ENCODE measurements around the gene ZNF165. TPM values are rescaled to one million over a fixed set of nuclear protein-coding genes. Genes with fewer than 3 reads are reported as not detected.
"Not testable (repeated sequence)": the region's sequence is repeated elsewhere in the genome, so short reads cannot be mapped to it uniquely, and the experiment has no call there.

The ZNF165 gene
- total and polyA plus RNA-seq, 2 donors (not counting 1 experiment from before 2014, with no cell fraction given), result 0.23 to 0.33 TPM

DNA sequence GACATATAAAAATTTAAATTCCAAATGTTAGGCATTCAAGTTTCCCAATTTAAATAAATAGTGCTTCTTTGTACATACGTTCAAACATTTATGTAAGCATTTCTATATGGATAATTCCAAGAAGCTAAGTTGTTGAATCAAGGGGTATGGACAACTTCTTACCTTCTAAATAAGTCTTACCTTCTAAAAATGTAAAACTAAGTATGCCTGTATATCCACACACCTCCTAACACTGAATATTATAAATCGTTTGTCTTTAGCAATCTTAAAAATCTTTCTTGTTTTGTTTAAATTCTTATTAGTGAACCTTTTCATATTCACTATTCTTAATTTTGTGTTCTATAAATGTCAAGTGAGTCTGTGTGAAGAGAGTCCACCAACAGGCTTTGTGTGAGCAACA lies 41.5 kb downstream of the ZNF165 start:
- no peak overlapping the region for H3K4me2 ChIP-seq (ENCODE audit: extremely low read depth, insufficient read depth, low read length)
- no peak overlapping the region for H3K4me3 ChIP-seq (replicated peaks in 1 of 4; ENCODE audit: control extremely low read depth in 1 of 4, insufficient read depth in 1 of 4, low read depth in 3 of 4, low read length in 4 of 4)
- H3K9ac ChIP-seq (ENCODE audit: insufficient read depth, low read length), result no peak overlapping the region
- H3K4me1 ChIP-seq (ENCODE audit: control insufficient read depth, extremely low read depth, insufficient read depth, low read length), result no peaks in the 10 kb centered on the region
- no peak overlapping the region for H3K27ac ChIP-seq (ENCODE audit: insufficient read depth, low read length)
- DNase-seq (ENCODE audit: low read depth in 2 of 2), result no peak
- no peaks in the 10 kb centered on the region for H3K36me3 ChIP-seq (ENCODE audit: control insufficient read depth, insufficient read depth, low read length)
- H3K9me3 ChIP-seq (ENCODE audit: control insufficient read depth, insufficient read depth, low read depth, low read length), result no peaks in the 10 kb centered on the region
- no peaks in the 10 kb centered on the region for H4K20me1 ChIP-seq (ENCODE audit: control insufficient read depth, extremely low read depth, insufficient read depth, low read length)
- no peak overlapping the region for H2AFZ ChIP-seq (ENCODE audit: low read length)
- no peaks in the 10 kb centered on the region for H3K27me3 ChIP-seq (ENCODE audit: control insufficient read depth, insufficient read depth, low read length)
- H3K79me2 ChIP-seq (ENCODE audit: control insufficient read depth, insufficient read depth, low read length), result peaks cover 2% of the 10 kb centered on the region
- TF ChIP-seq EZH2 (IDR thresholded peaks at IDR 0.05; ENCODE audit: low read length, missing control alignments), result no peak
- TF ChIP-seq, protein P1, sequence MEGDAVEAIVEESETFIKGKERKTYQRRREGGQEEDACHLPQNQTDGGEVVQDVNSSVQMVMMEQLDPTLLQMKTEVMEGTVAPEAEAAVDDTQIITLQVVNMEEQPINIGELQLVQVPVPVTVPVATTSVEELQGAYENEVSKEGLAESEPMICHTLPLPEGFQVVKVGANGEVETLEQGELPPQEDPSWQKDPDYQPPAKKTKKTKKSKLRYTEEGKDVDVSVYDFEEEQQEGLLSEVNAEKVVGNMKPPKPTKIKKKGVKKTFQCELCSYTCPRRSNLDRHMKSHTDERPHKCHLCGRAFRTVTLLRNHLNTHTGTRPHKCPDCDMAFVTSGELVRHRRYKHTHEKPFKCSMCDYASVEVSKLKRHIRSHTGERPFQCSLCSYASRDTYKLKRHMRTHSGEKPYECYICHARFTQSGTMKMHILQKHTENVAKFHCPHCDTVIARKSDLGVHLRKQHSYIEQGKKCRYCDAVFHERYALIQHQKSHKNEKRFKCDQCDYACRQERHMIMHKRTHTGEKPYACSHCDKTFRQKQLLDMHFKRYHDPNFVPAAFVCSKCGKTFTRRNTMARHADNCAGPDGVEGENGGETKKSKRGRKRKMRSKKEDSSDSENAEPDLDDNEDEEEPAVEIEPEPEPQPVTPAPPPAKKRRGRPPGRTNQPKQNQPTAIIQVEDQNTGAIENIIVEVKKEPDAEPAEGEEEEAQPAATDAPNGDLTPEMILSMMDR (conservative IDR thresholded peaks at IDR 0.05 in 1 of 2, IDR thresholded peaks at IDR 0.05 in 1 of 2; ENCODE audit: low read depth in 1 of 2, low read length in 2 of 2), result no peak

GRCh38 chr6:28122283-28122682 lies 41.9 kb downstream of the ZNF165 start:
- not testable (repeated sequence) for H2AFZ ChIP-seq (ENCODE audit: low read length); DNase-seq (ENCODE audit: low read depth in 2 of 2); H3K4me1 ChIP-seq (ENCODE audit: control insufficient read depth, extremely low read depth, insufficient read depth, low read length); H3K9ac ChIP-seq (ENCODE audit: insufficient read depth, low read length); H3K9me3 ChIP-seq (ENCODE audit: control insufficient read depth, insufficient read depth, low read depth, low read length); H3K79me2 ChIP-seq (ENCODE audit: control insufficient read depth, insufficient read depth, low read length); H3K27ac ChIP-seq (ENCODE audit: insufficient read depth, low read length); H3K4me3 ChIP-seq (replicated peaks in 1 of 4; ENCODE audit: control extremely low read depth in 1 of 4, insufficient read depth in 1 of 4, low read depth in 3 of 4, low read length in 4 of 4); H4K20me1 ChIP-seq (ENCODE audit: control insufficient read depth, extremely low read depth, insufficient read depth, low read length); H3K27me3 ChIP-seq (ENCODE audit: control insufficient read depth, insufficient read depth, low read length); H3K36me3 ChIP-seq (ENCODE audit: control insufficient read depth, insufficient read depth, low read length); H3K4me2 ChIP-seq (ENCODE audit: extremely low read depth, insufficient read depth, low read length)

- Histone ChIP-seq H3K4me2 (ENCODE audit: extremely low read depth, insufficient read depth, low read length) (peak within 1 kb of the TSS; percentile 71), H3K27me3 (ENCODE audit: control insufficient read depth, insufficient read depth, low read length) (no peaks in the 10 kb centered on the region), H3K9ac (ENCODE audit: insufficient read depth, low read length) (peak within 1 kb of the TSS; percentile 60), H3K79me2 (ENCODE audit: control insufficient read depth, insufficient read depth, low read length) (peaks cover 9% of the 10 kb centered on the region), H2AFZ (ENCODE audit: low read length) (peak within 1 kb of the TSS; percentile 98), H3K9me3 (ENCODE audit: control insufficient read depth, insufficient read depth, low read depth, low read length) (no peaks in the 10 kb centered on the region), H3K4me1 (ENCODE audit: control insufficient read depth, extremely low read depth, insufficient read depth, low read length) (no peaks in the 10 kb centered on the region), H4K20me1 (ENCODE audit: control insufficient read depth, extremely low read depth, insufficient read depth, low read length) (peaks cover 3% of the 10 kb centered on the region), H3K27ac (ENCODE audit: insufficient read depth, low read length) (peak within 1 kb of the TSS; percentile 60), H3K36me3 (ENCODE audit: control insufficient read depth, insufficient read depth, low read length) (no peaks in the 10 kb centered on the region), H3K4me3 (replicated peaks in 1 of 4; ENCODE audit: control extremely low read depth in 1 of 4, insufficient read depth in 1 of 4, low read depth in 3 of 4, low read length in 4 of 4) (peak within 1 kb of the TSS; percentile 60 to 87 (median 73))
- DNase-seq (ENCODE audit: low read depth in 2 of 2), result peak; percentile 85
- TF ChIP-seq EZH2 (IDR thresholded peaks at IDR 0.05; ENCODE audit: low read length, missing control alignments), result no peak
- TF ChIP-seq, protein P1 (conservative IDR thresholded peaks at IDR 0.05 in 1 of 2, IDR thresholded peaks at IDR 0.05 in 1 of 2; ENCODE audit: low read depth in 1 of 2, low read length in 2 of 2), result no peak
These were observed 44.1 kb downstream of the ZNF165 start, which contains the start of gene ZSCAN16 for GRCh38 chr6:28124350-28124970. Gene ZSCAN16, plus strand, starts transcription at chr6:28124609. Its CDS starts 835 bp downstream, at chr6:28125444.

Data from fibroblast of lung (primary cell).